PFSK-1 (cell line): Measurements from ENCODE around the gene CLVS2.

ENCODE experiments used
- POLR2AphosphoS5 ChIP-seq: IDR thresholded peaks from 2 replicates; pipeline ENCODE4 v1.6.1; 2012; ENCODE audit warnings: low read depth, mild to moderate bottlenecking, control low read depth, low read length, moderate library complexity
- SIN3A ChIP-seq: IDR thresholded peaks from 2 replicates; pipeline ENCODE4 v1.6.1; 2012; ENCODE audit warnings: mild to moderate bottlenecking, low read length, moderate library complexity, borderline replicate concordance; ENCODE audit not compliant: insufficient read depth
- TAF1 ChIP-seq: IDR thresholded peaks from 2 replicates; pipeline ENCODE4 v1.6.1; 2012; ENCODE audit warnings: low read length, control low read depth, borderline replicate concordance; ENCODE audit not compliant: insufficient read depth

- TF ChIP-seq TAF1 = no peak
- TF ChIP-seq SIN3A = no peak
- TF ChIP-seq POLR2AphosphoS5 = no peak
Measured at GRCh38 chr6:123000244-123000770, 4.3 kb downstream of the CLVS2 start.
